ENCODE data around the gene PSD4. TPM values are rescaled to one million over a fixed set of nuclear protein-coding genes. Genes with fewer than 3 reads are reported as not detected.

Gene PSD4
- polyA plus RNA-seq, 2 donors, result 18.1 to 32.6 TPM

DNA sequence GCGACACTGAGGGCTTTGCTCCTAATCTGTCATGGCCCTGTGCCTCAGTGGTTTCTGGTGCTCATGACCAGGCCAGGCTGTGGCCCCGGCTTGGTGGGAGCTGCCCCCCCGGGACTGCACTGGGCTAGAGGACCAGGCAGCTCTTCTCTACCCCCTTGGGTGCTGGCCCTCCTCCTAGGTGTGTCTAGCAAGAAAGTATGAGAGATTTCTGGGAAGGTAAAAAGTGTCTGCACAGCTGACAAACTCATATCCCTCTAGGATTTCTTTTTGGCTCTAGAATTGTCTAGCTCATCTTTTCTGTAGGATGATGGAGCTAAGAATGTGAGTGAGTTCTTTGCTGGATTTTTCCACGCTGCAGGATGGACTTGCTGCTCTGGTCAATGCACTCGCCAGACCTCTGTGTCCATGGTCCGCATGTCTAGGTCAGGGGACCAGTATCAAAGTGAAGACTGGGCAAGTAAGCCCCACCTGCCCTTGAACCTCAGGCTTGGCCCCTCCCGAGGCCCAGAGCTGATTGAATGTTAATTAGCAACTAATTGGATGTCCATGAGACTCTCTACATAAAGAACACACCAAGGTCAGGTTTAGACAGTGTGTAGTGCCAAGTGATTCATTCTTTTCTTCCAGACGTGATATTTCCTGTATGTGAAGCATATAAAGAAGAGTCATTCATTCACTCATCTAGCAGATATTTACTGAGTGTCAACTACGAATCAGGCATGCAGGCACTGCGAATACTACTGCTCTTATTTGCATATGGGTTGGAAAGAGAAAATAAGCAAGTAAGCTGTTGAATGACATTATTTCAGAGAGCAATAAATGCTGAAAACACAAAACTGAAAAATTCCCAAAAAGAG is 15.6 kb upstream of the PSD4 start:
- H3K4me3 ChIP-seq (ENCODE audit: low read depth in 1 of 2, low read length in 2 of 2), result peak overlapping the region; percentile 70 to 81
- H3K4me1 ChIP-seq (ENCODE audit: control insufficient read depth in 2 of 2, insufficient read depth in 2 of 2, low read length in 1 of 2), result peaks cover 0 to 3% of the 10 kb centered on the region in 2 donors
- no peaks in the 10 kb centered on the region for H3K9me3 ChIP-seq (ENCODE audit: control insufficient read depth in 2 of 2, insufficient read depth in 1 of 2, low read depth in 1 of 2, low read length in 1 of 2)
- H3K27me3 ChIP-seq (ENCODE audit: control insufficient read depth in 1 of 2, insufficient read depth in 2 of 2, low read length in 2 of 2), result no peaks in the 10 kb centered on the region
- 40 to 42% methylated on average over 10 of the region's 10 CpGs for WGBS, 2 donors
- no peaks in the 10 kb centered on the region for H3K36me3 ChIP-seq (ENCODE audit: control insufficient read depth in 2 of 2, insufficient read depth in 2 of 2, low read length in 1 of 2)
- H3K27ac ChIP-seq (ENCODE audit: low read depth in 2 of 2, low read length in 1 of 2), result peak overlapping the region; percentile 86 to 97

GRCh38 chr2:113158884-113159553 is 14.8 kb upstream of the PSD4 start:
- Histone ChIP-seq H3K36me3 (ENCODE audit: control insufficient read depth in 2 of 2, insufficient read depth in 2 of 2, low read length in 1 of 2) (no peaks in the 10 kb centered on the region), H3K27me3 (ENCODE audit: control insufficient read depth in 1 of 2, insufficient read depth in 2 of 2, low read length in 2 of 2) (no peaks in the 10 kb centered on the region), H3K4me3 (ENCODE audit: low read depth in 1 of 2, low read length in 2 of 2) (no peak overlapping the region), H3K9me3 (ENCODE audit: control insufficient read depth in 2 of 2, insufficient read depth in 1 of 2, low read depth in 1 of 2, low read length in 1 of 2) (no peaks in the 10 kb centered on the region), H3K27ac (ENCODE audit: low read depth in 2 of 2, low read length in 1 of 2) (no peak overlapping the region), H3K4me1 (ENCODE audit: control insufficient read depth in 2 of 2, insufficient read depth in 2 of 2, low read length in 1 of 2) (peaks cover 0 to 3% of the 10 kb centered on the region in 2 donors)
- 72 to 77% methylated on average over 4 of the region's 4 CpGs for WGBS, 2 donors

DNA sequence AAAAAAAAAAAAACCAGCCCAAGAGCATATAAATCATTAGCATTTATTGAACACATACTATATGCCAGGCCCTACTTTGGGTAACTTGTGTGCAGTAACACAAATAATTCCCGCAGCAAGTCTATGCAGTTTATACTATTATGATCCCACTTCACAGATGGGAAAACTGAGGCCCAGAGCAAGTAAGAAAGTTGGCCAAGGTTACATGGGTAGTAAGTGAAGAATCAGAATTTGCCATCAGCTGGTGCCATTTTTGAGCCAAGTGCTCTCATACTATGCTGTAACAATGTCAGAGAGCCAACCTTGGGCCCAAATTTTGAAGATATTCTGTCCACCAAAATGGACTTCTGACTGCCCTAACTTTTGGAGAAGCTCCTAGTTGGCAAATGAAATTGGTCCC is 13.5 kb upstream of the PSD4 start:
- 98 to 100% methylated on average over 1 of the region's 1 CpG for WGBS, 2 donors

DNA sequence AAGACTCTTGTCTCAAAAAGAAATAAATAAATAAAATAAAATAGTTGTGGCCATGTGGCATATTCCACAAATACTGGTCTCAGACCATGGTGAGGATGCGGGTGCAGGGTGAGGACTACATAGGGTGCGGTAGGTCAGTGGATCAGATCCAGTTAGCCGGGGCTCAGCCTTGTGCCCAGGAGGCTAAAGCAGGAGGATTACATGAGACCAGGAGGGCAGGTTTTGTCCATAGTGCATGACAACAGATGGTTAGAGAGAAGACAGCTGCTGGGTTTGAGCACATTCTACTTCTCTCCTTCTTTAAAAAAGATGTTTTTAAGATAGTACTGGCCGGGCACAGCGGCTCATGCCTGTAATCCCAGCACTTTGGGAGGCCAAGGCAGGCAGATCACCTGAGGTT is 12.8 kb upstream of the PSD4 start:
- H3K9me3 ChIP-seq (ENCODE audit: control insufficient read depth in 2 of 2, insufficient read depth in 1 of 2, low read depth in 1 of 2, low read length in 1 of 2), result no peaks in the 10 kb centered on the region

More for the DNA sequence above, 13.5 kb upstream of the PSD4 start:
- Histone ChIP-seq H3K4me1 (ENCODE audit: control insufficient read depth in 2 of 2, insufficient read depth in 2 of 2, low read length in 1 of 2) (peaks cover 0 to 8% of the 10 kb centered on the region in 2 donors), H3K27me3 (ENCODE audit: control insufficient read depth in 1 of 2, insufficient read depth in 2 of 2, low read length in 2 of 2) (no peaks in the 10 kb centered on the region), H3K4me3 (ENCODE audit: low read depth in 1 of 2, low read length in 2 of 2) (no peak overlapping the region), H3K36me3 (ENCODE audit: control insufficient read depth in 2 of 2, insufficient read depth in 2 of 2, low read length in 1 of 2) (no peaks in the 10 kb centered on the region), H3K9me3 (ENCODE audit: control insufficient read depth in 2 of 2, insufficient read depth in 1 of 2, low read depth in 1 of 2, low read length in 1 of 2) (no peaks in the 10 kb centered on the region), H3K27ac (ENCODE audit: low read depth in 2 of 2, low read length in 1 of 2) (no peak overlapping the region)

DNA sequence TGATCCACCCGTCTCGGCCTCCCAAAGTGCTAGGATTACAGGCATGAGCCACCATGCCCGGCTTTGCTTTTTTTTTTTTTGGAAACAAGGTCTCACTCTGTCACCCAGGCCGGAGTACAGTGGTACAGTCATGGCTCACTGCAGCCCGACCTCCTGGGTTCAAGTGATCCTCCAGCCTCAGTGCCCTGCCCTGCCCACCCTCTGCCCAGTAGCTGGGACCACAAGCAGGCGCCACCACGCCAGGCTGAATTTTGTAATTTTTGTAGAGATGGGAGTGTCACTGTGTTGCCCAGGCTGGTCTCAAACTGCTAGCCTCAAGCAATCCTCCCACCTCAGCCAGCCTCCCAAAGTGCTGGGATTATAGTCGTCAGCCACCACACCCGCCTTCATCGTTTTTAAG is 11.6 kb upstream of the PSD4 start:
- Histone ChIP-seq H3K4me1 (ENCODE audit: control insufficient read depth in 2 of 2, insufficient read depth in 2 of 2, low read length in 1 of 2) (peaks cover 0 to 8% of the 10 kb centered on the region in 2 donors), H3K36me3 (ENCODE audit: control insufficient read depth in 2 of 2, insufficient read depth in 2 of 2, low read length in 1 of 2) (no peaks in the 10 kb centered on the region), H3K9me3 (ENCODE audit: control insufficient read depth in 2 of 2, insufficient read depth in 1 of 2, low read depth in 1 of 2, low read length in 1 of 2) (no peaks in the 10 kb centered on the region), H3K4me3 (ENCODE audit: low read depth in 1 of 2, low read length in 2 of 2) (no peak overlapping the region), H3K27me3 (ENCODE audit: control insufficient read depth in 1 of 2, insufficient read depth in 2 of 2, low read length in 2 of 2) (no peaks in the 10 kb centered on the region), H3K27ac (ENCODE audit: low read depth in 2 of 2, low read length in 1 of 2) (no peak overlapping the region)
- 80 to 88% methylated on average over 10 of the region's 10 CpGs for whole genome bisulfite sequencing, 2 donors

More for the DNA sequence above, 12.8 kb upstream of the PSD4 start:
- Histone ChIP-seq H3K27ac (ENCODE audit: low read depth in 2 of 2, low read length in 1 of 2) (no peak overlapping the region), H3K36me3 (ENCODE audit: control insufficient read depth in 2 of 2, insufficient read depth in 2 of 2, low read length in 1 of 2) (no peaks in the 10 kb centered on the region), H3K27me3 (ENCODE audit: control insufficient read depth in 1 of 2, insufficient read depth in 2 of 2, low read length in 2 of 2) (no peaks in the 10 kb centered on the region), H3K4me3 (ENCODE audit: low read depth in 1 of 2, low read length in 2 of 2) (no peak overlapping the region), H3K4me1 (ENCODE audit: control insufficient read depth in 2 of 2, insufficient read depth in 2 of 2, low read length in 1 of 2) (peaks cover 0 to 8% of the 10 kb centered on the region in 2 donors)
- 83 to 92% methylated on average over 5 of the region's 5 CpGs for WGBS, 2 donors

GRCh38 chr2:113162869-113163268 is 10.9 kb upstream of the PSD4 start:
- no peak overlapping the region for H3K27ac ChIP-seq (ENCODE audit: low read depth in 2 of 2, low read length in 1 of 2)
- no peaks in the 10 kb centered on the region for H3K9me3 ChIP-seq (ENCODE audit: control insufficient read depth in 2 of 2, insufficient read depth in 1 of 2, low read depth in 1 of 2, low read length in 1 of 2)
- H3K36me3 ChIP-seq (ENCODE audit: control insufficient read depth in 2 of 2, insufficient read depth in 2 of 2, low read length in 1 of 2), result no peaks in the 10 kb centered on the region

DNA sequence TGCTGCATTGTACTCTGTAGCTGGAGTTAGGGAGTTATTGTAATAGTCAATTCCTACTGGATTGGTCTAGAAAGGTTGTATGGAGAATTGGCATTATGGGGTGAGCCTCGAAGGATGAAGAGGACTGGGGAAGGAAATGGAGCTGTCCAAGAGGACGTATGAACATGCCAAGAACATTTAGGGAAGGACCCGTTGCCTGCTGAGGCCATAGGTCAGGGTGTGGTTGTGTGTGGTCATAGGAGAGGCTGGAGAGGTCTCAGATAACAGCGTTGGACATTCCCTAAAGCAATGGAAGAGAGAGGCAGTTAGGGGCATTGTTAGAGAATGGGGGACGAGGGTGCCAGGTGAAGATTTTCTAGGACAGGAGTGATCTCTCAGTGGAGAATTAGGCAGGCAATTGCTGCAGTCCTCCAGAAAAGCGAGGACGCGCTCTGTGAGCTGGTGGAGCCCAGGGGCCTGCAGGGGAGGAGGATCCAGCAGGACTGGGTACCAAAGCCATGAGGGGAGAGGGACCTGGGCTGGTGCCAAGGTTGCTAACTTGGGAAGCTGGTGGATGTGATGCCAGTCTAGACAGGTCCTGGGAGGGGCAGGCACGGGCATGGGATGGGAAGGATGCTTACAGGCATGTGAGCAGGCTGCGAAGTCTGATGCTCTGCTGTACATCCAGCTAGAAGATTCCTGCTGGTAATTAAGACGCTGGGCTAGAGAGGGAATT is 9.4 kb upstream of the PSD4 start:
- peaks cover 0 to 5% of the 10 kb centered on the region in 2 donors for H3K4me1 ChIP-seq (ENCODE audit: control insufficient read depth in 2 of 2, insufficient read depth in 2 of 2, low read length in 1 of 2)
- WGBS, 2 donors, result 49 to 65% methylated on average over 11 of the region's 11 CpGs
- H3K27me3 ChIP-seq (ENCODE audit: control insufficient read depth in 1 of 2, insufficient read depth in 2 of 2, low read length in 2 of 2), result no peaks in the 10 kb centered on the region
- H3K36me3 ChIP-seq (ENCODE audit: control insufficient read depth in 2 of 2, insufficient read depth in 2 of 2, low read length in 1 of 2), result no peaks in the 10 kb centered on the region
- H3K4me3 ChIP-seq (ENCODE audit: low read depth in 1 of 2, low read length in 2 of 2), result no peak overlapping the region
- H3K27ac ChIP-seq (ENCODE audit: low read depth in 2 of 2, low read length in 1 of 2), result no peak overlapping the region
- H3K9me3 ChIP-seq (ENCODE audit: control insufficient read depth in 2 of 2, insufficient read depth in 1 of 2, low read depth in 1 of 2, low read length in 1 of 2), result no peaks in the 10 kb centered on the region

More at GRCh38 chr2:113162869-113163268, 10.9 kb upstream of the PSD4 start:
- Histone ChIP-seq H3K4me3 (ENCODE audit: low read depth in 1 of 2, low read length in 2 of 2) (no peak overlapping the region), H3K4me1 (ENCODE audit: control insufficient read depth in 2 of 2, insufficient read depth in 2 of 2, low read length in 1 of 2) (peaks cover 0 to 5% of the 10 kb centered on the region in 2 donors), H3K27me3 (ENCODE audit: control insufficient read depth in 1 of 2, insufficient read depth in 2 of 2, low read length in 2 of 2) (no peaks in the 10 kb centered on the region)

DNA sequence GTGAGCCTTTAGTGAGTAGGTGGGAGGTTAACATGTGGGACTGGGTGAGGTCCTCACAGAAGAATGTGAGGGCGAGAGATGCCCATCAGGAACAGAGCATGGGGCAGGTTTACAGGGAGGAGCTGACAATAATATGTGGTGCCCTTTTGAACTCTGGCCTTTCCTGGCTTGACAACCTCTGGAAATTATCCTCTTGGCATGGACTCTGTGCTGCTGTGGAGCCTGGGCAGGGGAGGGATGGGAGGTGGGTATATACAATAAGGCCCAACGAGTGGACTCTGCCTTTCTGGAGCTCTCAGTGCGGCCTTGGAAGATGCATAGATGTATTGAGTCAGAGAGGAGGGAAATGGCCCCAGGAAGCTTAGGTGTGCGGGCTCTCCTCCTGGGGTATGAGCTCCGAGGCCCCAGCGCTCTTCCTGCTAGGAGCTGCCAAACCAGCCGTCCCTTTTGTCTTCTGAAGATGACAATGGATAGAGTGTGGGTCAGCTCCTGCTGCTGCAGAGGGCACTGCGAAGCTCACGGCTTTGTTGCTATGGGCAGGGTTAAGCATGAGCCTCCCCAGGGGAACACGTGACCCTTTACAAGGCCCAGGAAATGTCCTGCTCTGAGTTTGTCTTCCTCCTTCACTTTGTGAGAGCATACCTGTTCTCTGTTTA is 8.7 kb upstream of the PSD4 start:
- whole genome bisulfite sequencing, 2 donors, result 73 to 83% methylated on average over 10 of the region's 10 CpGs
- no peak overlapping the region for H3K27ac ChIP-seq (ENCODE audit: low read depth in 2 of 2, low read length in 1 of 2)
- no peaks in the 10 kb centered on the region for H3K27me3 ChIP-seq (ENCODE audit: control insufficient read depth in 1 of 2, insufficient read depth in 2 of 2, low read length in 2 of 2)
- no peaks in the 10 kb centered on the region for H3K36me3 ChIP-seq (ENCODE audit: control insufficient read depth in 2 of 2, insufficient read depth in 2 of 2, low read length in 1 of 2)
- H3K4me3 ChIP-seq (ENCODE audit: low read depth in 1 of 2, low read length in 2 of 2), result no peak overlapping the region
- H3K9me3 ChIP-seq (ENCODE audit: control insufficient read depth in 2 of 2, insufficient read depth in 1 of 2, low read depth in 1 of 2, low read length in 1 of 2), result no peaks in the 10 kb centered on the region
- peaks cover 0 to 5% of the 10 kb centered on the region in 2 donors for H3K4me1 ChIP-seq (ENCODE audit: control insufficient read depth in 2 of 2, insufficient read depth in 2 of 2, low read length in 1 of 2)

- no peaks in the 10 kb centered on the region for H3K9me3 ChIP-seq (ENCODE audit: control insufficient read depth in 2 of 2, insufficient read depth in 1 of 2, low read depth in 1 of 2, low read length in 1 of 2)
- H3K27ac ChIP-seq (ENCODE audit: low read depth in 2 of 2, low read length in 1 of 2), result no peak overlapping the region
- 96 to 97% methylated on average over 7 of the region's 7 CpGs for WGBS, 2 donors
- no peaks in the 10 kb centered on the region for H3K27me3 ChIP-seq (ENCODE audit: control insufficient read depth in 1 of 2, insufficient read depth in 2 of 2, low read length in 2 of 2)
- H3K4me1 ChIP-seq (ENCODE audit: control insufficient read depth in 2 of 2, insufficient read depth in 2 of 2, low read length in 1 of 2), result peaks cover 0 to 5% of the 10 kb centered on the region in 2 donors
- H3K36me3 ChIP-seq (ENCODE audit: control insufficient read depth in 2 of 2, insufficient read depth in 2 of 2, low read length in 1 of 2), result no peaks in the 10 kb centered on the region
- no peak overlapping the region for H3K4me3 ChIP-seq (ENCODE audit: low read depth in 1 of 2, low read length in 2 of 2)
These were observed 7.6 kb upstream of the PSD4 start for GRCh38 chr2:113166187-113166645.
